Breast epithelium (tissue), 3 donors: ENCODE data around the gene C1orf21.

Experiments used
- POLR2A ChIP-seq: fragments of 450-650 bp; IDR thresholded peaks from one replicate; pipeline ENCODE4 v1.6.1; 2016; ENCODE audit warnings: antibody characterized with exemption, mild to moderate bottlenecking, moderate library complexity
- POLR2AphosphoS5 ChIP-seq, 3 donors: sonication (generic); formaldehyde crosslinking; IDR thresholded peaks; one replicate each; pipeline ENCODE4 v1.6.1; 2017; ENCODE audit warnings: antibody characterized with exemption in 3 of 3
- TF ChIP-seq, protein P1 (sequence below), 3 donors: fragments of 450-650 bp; IDR thresholded peaks; one replicate each; pipeline ENCODE4 v1.5.1; 2016 to 2017; ENCODE audit warnings: antibody characterized with exemption in 3 of 3, mild to moderate bottlenecking in 3 of 3, moderate library complexity in 3 of 3

DNA sequence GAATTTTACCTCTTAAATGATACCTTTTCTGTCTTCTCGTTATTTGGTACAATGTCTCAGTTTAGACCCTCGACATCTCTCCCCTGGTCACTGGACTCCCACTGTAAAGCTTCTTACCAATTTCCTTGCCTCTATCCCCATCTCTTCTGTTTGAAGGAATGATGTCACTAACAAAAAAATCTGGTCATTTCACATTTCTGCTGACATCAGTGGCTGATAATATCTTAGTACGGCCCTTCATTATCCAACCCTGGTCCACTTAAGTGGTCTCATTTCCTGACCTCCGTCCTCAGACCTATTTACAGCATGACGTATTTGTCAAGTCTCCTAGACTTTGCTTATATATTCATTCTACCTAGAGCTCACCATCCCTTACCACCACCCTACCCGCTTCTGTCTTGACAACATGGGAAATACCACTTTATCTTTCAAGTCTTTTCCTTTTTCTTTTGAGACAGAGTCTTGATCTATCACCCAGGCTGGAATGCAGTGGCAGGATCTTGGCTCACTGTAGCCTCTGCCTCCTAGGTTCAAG is 60.9 kb downstream of the C1orf21 start:
- TF ChIP-seq, protein P1, sequence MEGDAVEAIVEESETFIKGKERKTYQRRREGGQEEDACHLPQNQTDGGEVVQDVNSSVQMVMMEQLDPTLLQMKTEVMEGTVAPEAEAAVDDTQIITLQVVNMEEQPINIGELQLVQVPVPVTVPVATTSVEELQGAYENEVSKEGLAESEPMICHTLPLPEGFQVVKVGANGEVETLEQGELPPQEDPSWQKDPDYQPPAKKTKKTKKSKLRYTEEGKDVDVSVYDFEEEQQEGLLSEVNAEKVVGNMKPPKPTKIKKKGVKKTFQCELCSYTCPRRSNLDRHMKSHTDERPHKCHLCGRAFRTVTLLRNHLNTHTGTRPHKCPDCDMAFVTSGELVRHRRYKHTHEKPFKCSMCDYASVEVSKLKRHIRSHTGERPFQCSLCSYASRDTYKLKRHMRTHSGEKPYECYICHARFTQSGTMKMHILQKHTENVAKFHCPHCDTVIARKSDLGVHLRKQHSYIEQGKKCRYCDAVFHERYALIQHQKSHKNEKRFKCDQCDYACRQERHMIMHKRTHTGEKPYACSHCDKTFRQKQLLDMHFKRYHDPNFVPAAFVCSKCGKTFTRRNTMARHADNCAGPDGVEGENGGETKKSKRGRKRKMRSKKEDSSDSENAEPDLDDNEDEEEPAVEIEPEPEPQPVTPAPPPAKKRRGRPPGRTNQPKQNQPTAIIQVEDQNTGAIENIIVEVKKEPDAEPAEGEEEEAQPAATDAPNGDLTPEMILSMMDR (IDR thresholded peaks at IDR 0.05) = no peak
- no peak for TF ChIP-seq POLR2A
- TF ChIP-seq POLR2AphosphoS5 (IDR thresholded peaks at IDR 0.05) = no peak
